K562 (cell line): ENCODE results near the gene ZNF121. TPM values are rescaled to one million over a fixed set of nuclear protein-coding genes. Genes with fewer than 3 reads are reported as not detected.

Experiments used
- ATF1 ChIP-seq, 2 experiments: fragments of 450-650 bp in 1 of 2; IDR thresholded peaks; 2 replicates each; pipeline ENCODE4 v1.6.1; 2016; ENCODE audit warnings: missing compliant biosample characterization in 1 of 2, missing genetic modification characterization in 1 of 2
- DIDO1 ChIP-seq: fragments of 450-650 bp; IDR thresholded peaks from 2 replicates; pipeline ENCODE4 v1.6.1; 2016; ENCODE audit warnings: low read depth, missing biosample characterization, missing genetic modification characterization
- DNMT1 ChIP-seq: fragments of 450-650 bp; IDR thresholded peaks from 2 replicates; pipeline ENCODE4 v1.6.1; 2016; ENCODE audit warnings: antibody characterized with exemption, mild to moderate bottlenecking
- NR2C2 ChIP-seq, 2 experiments: fragments of 200-800 bp in 1 of 2; sonication (Bioruptor generic) in 1 of 2; sonication (generic) in 1 of 2; formaldehyde crosslinking in 1 of 2; IDR thresholded peaks; 2 replicates each; pipeline versions ENCODE4 v1.6.1 to v1.8.0; 2016 to 2022; ENCODE audit warnings: mild to moderate bottlenecking in 1 of 2, missing compliant biosample characterization in 1 of 2, missing genetic modification characterization in 1 of 2, missing genetic modification reagents in 1 of 2
- RBM17 ChIP-seq: fragments of 200-400 bp; formaldehyde crosslinking; IDR thresholded peaks from 2 replicates; pipeline ENCODE4 v1.6.1; 2017; ENCODE audit warnings: low read depth, mild to moderate bottlenecking, low read length, borderline replicate concordance
- RFX1 ChIP-seq: fragments of 450-650 bp; IDR thresholded peaks from 2 replicates; pipeline ENCODE4 v1.6.1; 2016; ENCODE audit warnings: mild to moderate bottlenecking, moderate library complexity
- STAT5B ChIP-seq: fragments of 250-450 bp; sonication (Bioruptor Pico); IDR thresholded peaks from 2 replicates; pipeline ENCODE4 v1.8.0; 2021; ENCODE audit warnings: mild to moderate bottlenecking, inconsistent platforms
- ZNF224 ChIP-seq: sonication (generic); formaldehyde crosslinking; IDR thresholded peaks from 2 replicates; pipeline ENCODE4 v1.8.0; 2022; ENCODE audit warnings: mild to moderate bottlenecking, missing genetic modification reagents
- polyA plus RNA-seq, 8 experiments: library from polyadenylated mRNA; depleted of rRNA in 4 of 8; stranded (reverse) in 5 of 8; unstranded in 3 of 8; fragments of >200 nt; fragmentation: Nextera tagmentation in 2 of 8; fragmentation: Illumina TruSeq in 1 of 8; extraction: Ambion mirVana in 2 of 8; extraction: Trizol in 1 of 8; gene quantifications; 2 replicates each; pipeline versions ENCODE4 v1.2.1 to v1.2.3, GENCODE V29; 2011 to 2014; ENCODE audit warnings: inconsistent platforms in 1 of 8, missing spikeins in 1 of 8
- total RNA-seq, 7 experiments: library from RNA; depleted of rRNA in 6 of 7; stranded (reverse); fragments of >200 nt in 6 of 7; fragmentation: Illumina TruSeq in 2 of 7; extraction: Trizol in 2 of 7; gene quantifications; 2 replicates each; pipeline versions ENCODE4 v1.2.1 to v1.2.3, GENCODE V29; 2011 to 2021; ENCODE audit warnings: low replicate concordance in 1 of 7
- TF ChIP-seq, protein P1 (sequence below), 2 experiments: fragments of 450-650 bp; IDR thresholded peaks; 2 replicates each; pipeline ENCODE4 v1.6.1; 2016; ENCODE audit warnings: mild to moderate bottlenecking in 2 of 2, borderline replicate concordance in 1 of 2, low read depth in 1 of 2, moderate library complexity in 1 of 2

ZNF121 gene
- total and polyA plus RNA-seq, 9 of the 15 experiments (the other 6 are each of a cell fraction or from before 2014, with no cell fraction given) = 14.6 to 115 (median 33.4) TPM

DNA sequence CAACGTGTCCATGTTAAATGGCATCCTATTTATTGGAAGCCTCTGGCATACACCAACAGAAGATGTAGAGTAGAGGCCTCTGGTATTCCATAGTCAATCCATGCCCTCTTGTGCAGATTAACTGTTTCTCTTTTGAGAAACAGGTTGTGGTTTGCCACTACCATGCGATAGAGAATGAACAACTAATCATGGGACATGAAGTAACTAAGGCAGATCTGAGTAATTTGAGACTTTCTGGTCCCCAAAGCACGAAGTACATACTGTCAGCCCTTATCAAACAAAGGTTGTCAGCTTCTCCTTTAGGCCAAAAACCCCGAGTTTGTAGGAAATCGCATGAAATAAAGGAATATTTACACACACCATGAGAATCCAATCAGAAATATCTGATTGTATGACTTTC lies 3.6 kb downstream of the ZNF121 start (continued):
- no peak for TF ChIP-seq RFX1
- no peak for TF ChIP-seq DIDO1 (tag)
- no peak for TF ChIP-seq NR2C2 (CRISPR knock-in tag; IDR thresholded peaks at IDR 0.05)
- no peak for TF ChIP-seq NR2C2 (tag; IDR thresholded peaks at IDR 0.05)
- TF ChIP-seq STAT5B (CRISPR knock-in tag) = no peak
- no peak for TF ChIP-seq ZNF224 (CRISPR knock-in tag)
- TF ChIP-seq RBM17 = no peak
- no peak for TF ChIP-seq DNMT1
- no peak for TF ChIP-seq ATF1 (CRISPR knock-in tag; IDR thresholded peaks at IDR 0.05)
- no peak for TF ChIP-seq ATF1 (tag; IDR thresholded peaks at IDR 0.05)
- TF ChIP-seq, protein P1, sequence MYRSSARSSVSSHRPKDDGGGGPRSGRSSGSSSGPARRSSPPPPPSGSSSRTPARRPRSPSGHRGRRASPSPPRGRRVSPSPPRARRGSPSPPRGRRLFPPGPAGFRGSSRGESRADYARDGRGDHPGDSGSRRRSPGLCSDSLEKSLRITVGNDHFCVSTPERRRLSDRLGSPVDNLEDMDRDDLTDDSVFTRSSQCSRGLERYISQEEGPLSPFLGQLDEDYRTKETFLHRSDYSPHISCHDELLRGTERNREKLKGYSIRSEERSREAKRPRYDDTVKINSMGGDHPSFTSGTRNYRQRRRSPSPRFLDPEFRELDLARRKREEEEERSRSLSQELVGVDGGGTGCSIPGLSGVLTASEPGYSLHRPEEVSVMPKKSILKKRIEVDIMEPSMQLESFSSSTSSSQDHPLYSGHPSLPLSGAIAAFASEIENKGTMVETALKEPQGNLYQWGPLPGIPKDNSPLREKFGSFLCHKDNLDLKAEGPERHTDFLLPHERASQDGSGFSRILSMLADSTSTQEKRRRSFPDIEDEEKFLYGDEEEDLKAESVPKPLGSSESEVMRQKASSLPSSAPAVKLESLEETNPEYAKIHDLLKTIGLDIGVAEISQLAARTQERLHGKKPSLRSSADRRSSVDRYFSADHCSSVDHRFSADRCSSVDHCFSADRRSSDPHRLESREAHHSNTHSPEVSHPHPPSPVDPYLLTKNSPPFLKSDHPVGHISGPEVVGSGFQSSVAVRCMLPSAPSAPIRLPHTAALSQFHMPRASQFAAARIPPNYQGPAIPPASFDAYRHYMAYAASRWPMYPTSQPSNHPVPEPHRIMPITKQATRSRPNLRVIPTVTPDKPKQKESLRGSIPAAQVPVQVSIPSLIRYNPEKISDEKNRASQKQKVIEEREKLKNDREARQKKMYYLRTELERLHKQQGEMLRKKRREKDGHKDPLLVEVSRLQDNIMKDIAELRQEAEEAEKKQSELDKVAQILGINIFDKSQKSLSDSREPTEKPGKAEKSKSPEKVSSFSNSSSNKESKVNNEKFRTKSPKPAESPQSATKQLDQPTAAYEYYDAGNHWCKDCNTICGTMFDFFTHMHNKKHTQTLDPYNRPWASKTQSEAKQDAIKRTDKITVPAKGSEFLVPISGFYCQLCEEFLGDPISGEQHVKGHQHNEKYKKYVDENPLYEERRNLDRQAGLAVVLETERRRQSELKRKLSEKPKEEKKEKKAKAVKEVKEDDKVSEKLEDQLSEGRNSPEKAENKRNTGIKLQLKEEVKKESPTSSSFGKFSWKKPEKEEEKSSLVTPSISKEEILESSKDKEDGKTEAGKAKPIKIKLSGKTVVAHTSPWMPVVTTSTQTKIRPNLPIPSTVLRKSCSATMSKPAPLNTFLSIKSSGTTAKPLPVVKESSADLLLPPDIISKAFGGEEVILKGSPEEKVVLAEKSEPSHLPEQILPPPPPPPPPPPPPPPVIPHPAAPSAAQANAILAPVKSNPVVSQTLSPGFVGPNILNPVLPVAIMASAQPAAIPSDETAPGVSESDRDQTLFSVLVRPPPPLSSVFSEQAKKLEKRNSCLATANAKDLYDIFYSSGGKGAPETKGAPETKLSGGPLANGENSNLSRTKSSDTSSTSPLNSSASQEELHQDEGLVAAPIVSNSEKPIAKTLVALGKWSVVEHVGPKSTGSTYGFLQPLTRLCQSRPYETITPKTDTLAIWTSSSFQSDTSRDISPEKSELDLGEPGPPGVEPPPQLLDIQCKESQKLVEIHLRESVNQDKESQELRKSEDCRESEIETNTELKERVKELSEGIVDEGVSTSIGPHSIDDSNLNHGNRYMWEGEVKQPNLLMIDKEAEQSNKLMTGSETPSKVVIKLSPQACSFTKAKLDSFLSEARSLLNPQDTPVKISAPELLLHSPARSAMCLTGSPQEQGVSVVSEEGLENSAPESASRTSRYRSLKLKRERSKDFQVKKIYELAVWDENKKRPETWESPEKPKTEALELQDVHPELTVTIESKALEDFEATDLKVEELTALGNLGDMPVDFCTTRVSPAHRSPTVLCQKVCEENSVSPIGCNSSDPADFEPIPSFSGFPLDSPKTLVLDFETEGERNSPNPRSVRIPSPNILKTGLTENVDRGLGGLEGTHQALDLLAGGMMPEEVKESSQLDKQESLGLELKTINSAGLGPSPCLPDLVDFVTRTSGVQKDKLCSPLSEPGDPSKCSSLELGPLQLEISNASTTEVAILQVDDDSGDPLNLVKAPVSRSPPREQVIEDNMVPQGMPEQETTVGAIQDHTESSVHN (IDR thresholded peaks at IDR 0.05; ENCODE audit: borderline replicate concordance in 1 of 2, low read depth in 1 of 2) = no peak
